ENCODE data around the gene HMGN2.
"Not testable (repeated sequence)": the region's sequence is repeated elsewhere in the genome, so short reads cannot be mapped to it uniquely, and the experiment has no call there.

The HMGN2 gene

DNA sequence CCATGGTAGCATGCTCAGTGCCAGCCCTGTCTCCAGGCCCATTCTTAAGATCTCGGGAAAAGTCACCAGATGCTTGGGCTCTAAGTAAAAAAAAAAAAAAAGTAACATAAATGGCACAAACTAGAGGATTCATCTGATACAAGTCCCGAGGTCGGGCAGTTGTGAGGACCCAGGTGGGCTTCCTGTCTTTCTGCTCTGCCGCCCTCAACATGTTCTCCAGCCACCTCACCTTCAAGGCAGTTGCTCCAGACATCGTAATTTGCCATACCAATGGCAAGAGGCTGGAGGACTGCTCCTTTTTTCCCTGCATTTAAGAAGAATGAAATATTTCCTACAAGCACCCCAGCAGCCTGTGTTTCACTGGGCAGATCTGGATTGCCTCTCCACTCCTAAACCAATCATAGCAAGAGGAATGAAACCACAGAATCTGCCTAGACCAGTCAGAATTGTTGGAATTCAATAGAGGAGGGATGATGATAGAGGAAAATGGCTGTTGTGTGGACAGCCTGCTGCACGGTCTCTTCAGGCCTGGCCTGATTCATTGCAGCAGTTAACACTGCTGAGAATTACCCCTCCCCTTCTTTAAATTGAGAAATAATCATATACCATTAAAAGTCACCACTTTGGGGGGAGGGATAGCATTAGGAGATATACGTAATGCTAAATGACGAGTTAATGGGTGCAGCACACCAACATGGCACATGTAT, 5.4 kb downstream of the HMGN2 start:
- DNase-seq (ENCODE audit: low read depth) = no peak

DNA sequence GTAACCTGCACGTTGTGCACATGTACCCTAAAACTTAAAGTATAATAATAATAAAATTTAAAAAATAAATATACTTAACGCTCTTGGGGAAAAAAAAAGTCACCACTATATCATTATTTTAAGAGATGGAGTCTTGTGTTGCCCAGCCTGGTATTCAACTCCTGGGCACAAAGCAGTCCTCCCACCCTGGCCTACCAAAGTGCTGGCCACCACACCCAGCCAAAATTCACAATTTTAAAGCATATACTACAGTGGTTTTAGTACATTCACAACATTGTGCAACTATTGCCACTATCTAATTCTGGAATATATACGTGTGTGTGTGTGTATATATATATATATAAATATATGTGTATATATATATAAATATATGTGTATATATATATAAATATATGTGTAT, 5.9 kb downstream of the HMGN2 start:
- no peak for DNase-seq (ENCODE audit: low read depth)

DNA sequence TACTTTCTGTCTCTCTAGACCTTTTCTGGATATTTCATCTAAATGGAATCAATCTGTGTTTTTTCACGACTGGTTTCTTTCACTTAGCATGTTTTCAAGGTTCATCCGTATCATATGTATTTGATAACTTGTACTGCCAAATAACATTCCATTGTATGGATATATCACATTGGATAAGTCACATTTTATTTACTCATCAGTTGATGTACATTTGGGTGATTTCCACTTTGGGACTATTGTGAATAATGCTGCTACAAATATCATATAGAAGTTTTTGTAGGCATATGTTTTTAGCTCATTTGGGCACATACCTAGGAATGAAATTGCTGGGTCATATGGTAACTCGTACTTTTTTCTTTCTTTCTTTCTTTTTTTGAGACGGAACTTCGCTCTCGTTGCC, 6.7 kb downstream of the HMGN2 start:
- DNase-seq (ENCODE audit: low read depth) = no peak

DNA sequence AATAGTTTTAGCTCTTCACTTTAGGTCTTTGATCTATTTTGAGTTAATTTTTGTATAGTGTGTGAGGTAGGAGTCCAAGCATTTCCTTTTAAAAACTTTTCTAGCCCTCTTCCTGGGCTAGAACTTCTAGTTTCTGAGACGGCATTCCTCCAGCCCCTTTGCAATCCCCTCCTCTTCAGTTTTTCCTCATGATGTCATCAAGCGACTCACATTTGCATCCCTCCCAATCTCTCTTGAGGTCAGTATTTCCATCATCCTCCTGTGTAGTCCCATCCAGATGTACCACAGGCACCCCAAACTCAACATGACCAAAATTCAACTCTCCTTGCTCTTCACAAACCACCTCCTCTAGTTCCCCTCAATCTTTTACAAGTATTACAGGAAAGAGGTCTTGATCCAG, 10.7 kb downstream of the HMGN2 start:
- DNase-seq (ENCODE audit: low read depth) = no peak

DNA sequence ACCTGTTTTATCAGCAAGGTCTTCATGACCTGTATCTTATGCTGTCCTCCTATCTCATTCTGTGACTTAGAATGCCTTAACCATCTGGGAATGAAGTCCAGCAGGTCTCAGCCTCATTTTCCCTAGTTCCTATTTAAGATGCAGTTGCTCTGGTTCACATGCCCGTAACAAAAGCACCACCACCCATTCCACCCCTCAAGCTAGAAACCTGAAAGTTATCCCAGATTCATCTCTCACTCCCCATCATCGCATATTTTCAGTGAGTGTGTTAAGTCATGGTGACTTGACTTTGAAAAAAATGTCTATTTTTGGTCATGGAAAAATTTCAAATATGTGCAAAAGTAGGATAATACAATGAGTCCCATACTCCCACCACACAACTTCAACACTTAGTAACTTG, 11.7 kb downstream of the HMGN2 start:
- DNase-seq (ENCODE audit: low read depth) = no peak

DNA sequence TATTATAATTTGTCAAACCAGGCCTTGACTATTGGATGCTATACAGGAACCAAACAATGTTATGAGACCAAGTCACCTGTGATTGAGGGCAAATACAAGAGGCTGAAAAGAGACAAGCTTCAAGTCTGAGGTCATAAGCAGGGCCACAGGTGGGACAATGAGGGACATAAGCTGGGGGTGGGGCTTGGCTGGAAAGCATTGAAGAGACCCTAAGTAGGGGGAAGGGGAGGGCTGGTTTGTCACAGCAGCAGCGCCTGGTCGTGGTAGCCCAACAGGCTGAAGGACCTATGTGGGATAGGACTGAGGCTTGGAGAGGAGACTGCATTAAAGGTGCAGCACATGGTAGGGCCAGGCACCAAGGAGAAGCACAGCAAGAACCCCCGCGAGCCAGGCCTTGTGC, 17.9 kb downstream of the HMGN2 start:
- no peak for DNase-seq (ENCODE audit: low read depth)

DNA sequence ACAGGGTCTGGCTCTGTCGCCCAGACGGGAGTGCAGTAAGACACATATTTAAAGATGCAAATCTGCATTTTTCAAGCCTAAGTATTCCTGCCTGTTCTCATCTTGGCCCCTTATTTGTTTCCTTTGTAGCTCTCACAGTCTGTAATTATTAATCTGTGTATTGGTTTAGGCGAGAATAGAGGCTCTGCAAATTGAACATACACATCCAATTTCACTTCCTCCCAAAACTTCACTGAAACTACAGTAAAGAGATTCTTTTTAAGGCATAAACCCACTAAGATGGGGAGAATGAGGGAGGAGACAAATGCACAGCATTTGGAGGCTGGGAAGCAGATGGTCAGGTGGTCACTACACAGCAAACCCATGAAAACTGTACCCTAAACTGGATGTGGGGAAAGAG, 21.0 kb downstream of the HMGN2 start:
- no peak for DNase-seq (ENCODE audit: low read depth)

DNA sequence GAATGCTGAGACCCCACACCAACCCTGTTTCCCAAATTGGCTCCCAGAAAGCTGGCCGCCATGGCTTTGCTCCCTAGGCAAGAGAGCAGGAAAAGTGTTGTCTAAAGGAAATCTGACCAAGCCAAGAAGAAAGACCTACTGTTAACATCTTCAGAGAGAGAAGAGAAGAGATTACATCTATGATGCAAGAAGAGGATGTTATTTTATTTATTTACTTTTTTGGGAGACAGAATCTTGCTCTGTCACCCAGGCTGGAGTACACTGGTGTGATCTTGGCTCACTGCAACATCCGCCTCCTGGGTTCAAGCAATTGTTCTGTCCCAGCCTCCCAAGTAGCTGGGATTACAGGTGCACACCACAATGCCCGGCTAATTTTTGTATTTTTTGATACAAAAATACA, 21.7 kb downstream of the HMGN2 start:
- no peak for DNase-seq (ENCODE audit: low read depth)

DNA sequence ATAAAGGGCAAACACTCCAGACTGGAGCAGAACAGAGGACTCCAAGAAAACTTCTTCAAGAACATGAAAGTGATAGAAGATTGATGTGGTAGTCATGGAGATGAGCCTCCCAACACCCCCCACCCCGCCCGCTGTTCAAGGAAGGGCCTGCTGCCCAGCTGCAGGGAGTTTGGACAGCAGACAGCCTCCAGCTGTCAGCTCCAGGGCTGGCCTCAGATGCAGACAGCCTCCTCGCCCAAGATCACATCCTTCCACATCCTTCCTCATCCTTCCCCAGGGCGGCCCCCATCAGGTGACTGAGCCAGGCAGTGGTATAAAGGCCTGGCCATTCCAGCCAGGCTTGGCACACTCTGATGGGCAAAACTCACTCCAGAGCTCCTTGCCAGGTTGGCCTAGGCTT, 24.6 kb downstream of the HMGN2 start:
- no peak for DNase-seq (ENCODE audit: low read depth)

DNA sequence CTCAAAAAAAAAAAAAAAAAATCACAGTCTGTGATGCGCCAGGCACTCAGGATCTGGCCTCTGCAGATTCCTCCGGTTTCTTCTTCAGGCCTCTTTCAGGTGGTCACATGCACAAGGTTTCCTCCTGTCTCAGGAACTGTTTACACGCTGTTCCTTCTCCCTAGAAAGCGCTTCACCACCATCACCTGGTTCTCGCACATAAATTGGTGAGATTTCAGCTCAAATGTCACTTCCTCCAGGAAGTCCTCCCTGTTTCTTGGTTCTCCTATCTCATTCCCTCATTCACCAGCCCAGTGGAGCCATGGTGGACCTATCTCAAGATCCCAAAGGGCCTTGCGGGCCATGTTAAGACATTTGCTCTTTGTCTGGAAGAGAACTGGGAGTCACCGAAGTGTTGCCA, 26.7 kb downstream of the HMGN2 start:
- no peak for DNase-seq (ENCODE audit: low read depth)

DNA sequence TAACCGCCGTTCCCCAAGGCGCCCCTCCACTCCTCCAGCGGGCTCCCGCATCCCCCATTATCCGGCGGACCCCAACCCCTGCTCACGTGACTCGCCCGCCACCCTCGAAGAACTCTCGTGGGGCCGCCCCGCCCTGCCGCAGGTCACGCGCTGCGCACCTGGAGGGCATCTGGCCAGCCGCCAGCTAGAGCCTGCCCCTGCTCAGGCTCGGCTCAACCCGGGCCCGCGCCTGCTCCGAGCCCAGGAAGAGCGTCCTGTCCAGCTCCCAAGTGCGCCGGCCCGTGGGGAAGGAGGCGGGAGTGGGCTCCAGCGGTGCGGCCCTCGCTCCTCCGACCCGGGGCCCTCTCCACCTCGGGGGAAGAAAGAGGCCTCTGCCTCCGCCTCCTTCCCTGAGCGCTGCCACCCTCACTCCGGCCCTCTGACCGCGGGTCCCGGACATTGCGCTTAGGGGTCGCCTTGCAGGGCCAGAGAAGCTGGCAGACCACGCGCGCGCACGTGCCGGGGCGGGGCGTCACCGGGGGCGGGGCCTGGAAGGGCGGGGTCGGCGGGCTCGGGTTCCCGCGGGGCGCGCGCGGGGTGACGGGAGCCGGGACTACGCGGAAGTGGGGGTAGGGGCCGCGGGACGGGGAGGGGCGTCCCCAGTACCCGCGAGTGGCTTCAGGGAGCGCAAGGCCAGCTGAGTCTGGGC, 28.4 kb downstream of the HMGN2 start:
- peak; percentile 81 for DNase-seq (ENCODE audit: low read depth)

DNA sequence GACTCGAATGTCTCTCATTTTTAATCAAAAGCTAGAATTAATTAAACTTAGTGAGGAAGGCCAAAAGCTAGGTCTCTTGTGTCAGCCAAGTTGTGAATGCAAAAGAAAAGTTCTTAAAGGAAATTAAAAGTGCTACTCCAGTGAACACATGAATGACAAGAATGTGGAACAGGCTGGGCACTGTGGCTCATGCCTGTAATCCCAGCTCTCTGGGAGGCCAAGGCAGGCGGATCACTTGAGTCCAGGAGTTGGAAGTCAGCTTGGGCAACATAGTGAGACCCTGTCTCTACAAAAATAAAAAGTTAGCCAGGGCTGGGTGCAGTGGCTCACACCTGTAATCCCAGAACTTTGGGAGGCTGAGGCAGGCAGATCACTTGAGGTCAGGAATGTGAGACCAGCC, 38.5 kb downstream of the HMGN2 start:
- DNase-seq (ENCODE audit: low read depth) = not testable (repeated sequence)

DNA sequence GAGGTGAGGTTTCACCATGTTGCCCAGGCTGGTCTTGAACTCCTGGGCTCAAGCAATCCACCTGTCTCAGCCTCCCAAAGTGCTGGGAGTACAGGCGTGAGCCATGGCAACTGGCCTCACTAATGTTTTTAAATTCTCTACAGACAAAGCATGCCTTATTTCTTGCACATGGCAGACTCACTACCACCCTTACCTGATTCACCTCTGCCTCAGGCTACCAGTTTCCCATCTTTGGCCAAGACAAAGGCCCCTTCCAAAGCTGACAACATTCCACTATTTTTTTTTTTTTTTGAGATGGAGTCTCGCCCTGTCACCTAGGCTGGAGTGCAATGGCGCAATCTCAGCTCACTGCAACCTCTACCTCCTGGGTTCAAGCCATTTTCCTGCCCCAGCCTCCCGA, 43.6 kb downstream of the HMGN2 start:
- DNase-seq (ENCODE audit: low read depth) = not testable (repeated sequence)

DNA sequence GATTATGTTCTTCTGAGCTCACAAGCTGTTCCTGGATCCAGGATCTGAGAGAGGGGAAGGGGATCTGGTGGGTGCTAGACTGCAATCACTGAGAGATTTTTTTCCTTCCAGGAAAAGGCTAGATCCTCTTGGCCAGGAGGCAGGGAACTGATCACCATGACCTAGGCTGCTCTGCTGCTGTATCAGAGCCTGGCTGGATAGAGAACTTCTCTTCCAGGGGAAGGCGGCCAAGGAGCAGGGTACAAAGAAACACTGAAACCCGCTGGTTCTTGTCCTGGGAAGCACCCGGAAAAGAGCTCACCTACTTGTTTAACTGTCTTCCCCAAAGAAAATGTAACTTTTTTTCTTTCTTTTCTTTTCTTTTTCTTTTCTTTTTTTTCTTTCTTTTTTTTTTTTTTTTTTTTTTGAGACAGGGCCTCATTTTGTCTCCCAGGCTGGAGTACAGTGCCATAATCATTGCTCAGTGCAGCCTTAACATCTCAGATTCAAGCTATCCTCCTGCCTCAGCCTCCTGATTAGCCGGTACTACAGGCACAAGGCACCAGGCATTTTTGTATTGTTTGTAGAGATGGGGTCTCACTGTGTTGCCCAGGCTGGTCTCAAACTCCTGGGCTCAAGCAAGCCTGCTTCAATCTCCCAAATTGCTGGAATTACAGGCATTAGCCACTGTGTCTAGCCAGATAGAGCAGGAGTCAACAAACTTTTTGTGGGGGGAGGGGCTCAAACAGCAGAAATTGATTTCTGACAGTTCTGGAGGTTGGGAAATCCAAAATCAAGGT, 44.9 kb downstream of the HMGN2 start:
- no peak for DNase-seq (ENCODE audit: low read depth)

DNA sequence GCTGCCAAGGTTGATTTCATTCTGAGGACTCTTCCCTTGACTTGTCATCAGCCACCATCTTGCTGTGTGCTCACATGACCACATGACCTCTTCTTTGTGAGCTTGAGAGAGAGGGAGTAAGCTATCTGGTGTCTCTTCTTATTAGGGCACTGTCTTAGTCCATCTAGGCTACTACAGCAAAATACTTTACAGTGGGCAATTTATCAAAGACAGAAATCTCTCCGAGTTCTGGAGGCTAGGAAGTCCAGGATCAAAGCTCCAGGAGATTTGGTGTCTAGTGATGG, 45.5 kb downstream of the HMGN2 start:
- DNase-seq (ENCODE audit: low read depth) = no peak

DNA sequence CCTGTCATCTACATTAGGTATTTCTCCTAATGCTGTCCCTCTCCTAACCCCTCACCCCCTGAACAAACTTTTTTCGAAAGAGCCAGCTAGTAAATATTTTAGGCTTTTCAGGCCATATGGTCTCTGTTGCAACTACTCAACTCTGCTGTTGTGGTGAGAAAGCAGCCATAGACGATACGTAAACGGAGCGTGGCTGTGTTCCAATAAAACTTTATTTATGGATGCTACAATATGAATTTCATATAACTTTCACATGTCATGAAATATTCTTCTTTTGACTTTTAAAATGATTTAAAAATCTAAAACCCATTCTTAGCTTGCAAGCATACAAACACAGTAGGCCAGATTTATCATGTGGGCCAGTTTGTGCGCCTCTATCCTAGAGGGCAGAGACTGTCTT, 46.1 kb downstream of the HMGN2 start:
- no peak for DNase-seq (ENCODE audit: low read depth)

DNA sequence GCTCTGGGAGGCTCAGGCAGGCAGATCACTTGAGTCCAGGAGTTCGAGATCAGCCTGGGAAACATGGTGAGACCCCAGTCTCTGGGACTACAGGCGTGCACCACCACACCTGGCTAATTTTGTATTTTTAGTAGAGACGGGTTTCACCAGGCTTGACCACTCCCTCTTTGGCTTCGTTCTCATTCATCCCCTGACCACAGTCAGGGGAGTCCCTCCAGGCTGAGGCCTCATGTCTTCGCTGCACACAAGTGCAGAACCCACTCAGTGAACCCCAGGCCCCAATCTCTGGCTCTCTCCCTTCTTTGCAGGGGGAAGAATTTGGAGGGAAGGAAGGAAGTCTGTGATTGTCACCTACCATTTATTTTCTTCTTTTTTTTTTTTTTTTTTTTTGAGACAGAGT, 48.1 kb downstream of the HMGN2 start:
- no peak for DNase-seq (ENCODE audit: low read depth)

DNA sequence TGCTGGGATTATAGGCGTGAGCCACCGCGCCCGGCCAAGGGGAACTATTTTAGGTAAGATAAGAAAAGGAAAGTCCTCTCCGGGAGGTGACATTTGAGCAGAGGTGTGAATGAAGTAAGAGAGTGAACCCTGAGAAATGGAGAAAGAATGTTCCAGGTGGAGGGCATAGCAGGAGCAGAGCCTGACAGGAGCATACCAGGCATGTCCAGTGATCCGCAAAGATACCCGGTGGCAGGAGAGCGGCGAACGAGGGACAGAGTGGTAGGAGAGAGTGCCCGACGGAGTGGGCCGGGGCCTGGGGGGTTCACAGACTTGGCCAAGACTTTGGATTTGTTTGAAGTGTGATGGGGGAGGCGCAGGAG, 49.4 kb downstream of the HMGN2 start:
- no peak for DNase-seq (ENCODE audit: low read depth)

DNA sequence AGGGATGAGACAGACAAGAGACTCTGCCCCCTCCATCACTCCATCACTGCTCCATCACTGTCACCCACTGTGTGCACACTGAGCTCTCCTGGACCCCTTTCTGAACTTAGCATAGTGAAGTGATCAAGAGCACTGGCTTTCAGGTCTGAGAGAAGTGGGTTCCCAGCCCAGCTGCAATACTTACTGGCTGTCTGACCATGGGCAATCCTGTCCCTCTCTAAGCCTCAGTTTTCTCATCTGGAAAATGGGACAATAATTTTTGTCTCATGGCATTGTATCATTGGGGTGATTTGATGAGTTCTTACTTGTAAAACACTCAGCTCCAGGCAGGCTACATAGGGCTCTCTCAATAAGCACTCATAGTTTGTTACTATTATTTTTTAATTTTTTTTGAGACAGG, 49.8 kb downstream of the HMGN2 start:
- DNase-seq (ENCODE audit: low read depth) = no peak

DNA sequence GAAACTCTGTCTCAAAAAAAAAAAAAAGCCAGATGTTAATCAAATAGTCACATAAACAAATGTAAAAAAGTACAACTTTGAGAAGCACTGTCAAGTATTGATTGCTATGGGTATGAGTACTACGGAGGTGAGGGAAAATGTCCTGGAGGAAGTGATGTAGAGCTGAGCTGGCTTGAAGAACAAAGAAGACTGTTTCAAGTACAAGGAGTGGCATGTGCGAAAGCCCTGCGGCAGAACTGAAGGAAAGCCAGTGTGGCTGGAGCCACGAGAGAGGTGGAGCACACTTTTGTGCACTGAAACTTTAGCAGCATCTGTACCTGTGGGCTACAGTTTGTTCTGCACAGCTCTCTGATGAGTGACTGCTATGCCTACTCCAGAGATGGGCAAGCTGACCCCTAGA, 51.9 kb downstream of the HMGN2 start:
- no peak for DNase-seq (ENCODE audit: low read depth)
